Keratinocyte (primary cell): ENCODE measurements around the gene C11orf97. TPM values are rescaled to one million over a fixed set of nuclear protein-coding genes. Genes with fewer than 3 reads are reported as not detected.

Experiments
- DNase-seq: peaks from one replicate; pipeline ENCODE4 v3.0.0-alpha.2; 2011; ENCODE audit warnings: low read depth, missing footprints, low spot score
- FAIRE-seq: peaks from 2 replicates; lab custom pipeline; 2011; peaks lifted over from hg19 to GRCh38; lab: Jason Lieb, UNC
- H2AFZ ChIP-seq: 2 replicates; pipeline ENCODE4 v1.6.0; 2012; ENCODE audit warnings: low read length, control low read depth, inconsistent platforms; ENCODE audit not compliant: control insufficient read depth
- H3K27ac ChIP-seq: 2 replicates; pipeline ENCODE4 v1.5.1; 2011; ENCODE audit warnings: low read length; ENCODE audit not compliant: control insufficient read depth, insufficient read depth
- H3K27me3 ChIP-seq: 3 replicates; pipeline ENCODE4 v1.6.0; 2011; ENCODE audit warnings: low read length; ENCODE audit not compliant: control insufficient read depth, insufficient read depth; ENCODE audit errors: extremely low read depth
- H3K36me3 ChIP-seq, 2 experiments: 2 replicates in 1 of 2; 3 replicates in 1 of 2; pipeline ENCODE4 v1.5.1; 2011; ENCODE audit warnings: low read length in 2 of 2, mild to moderate bottlenecking in 1 of 2; ENCODE audit not compliant: control insufficient read depth in 2 of 2, insufficient read depth in 2 of 2; ENCODE audit errors: extremely low read depth in 1 of 2
- H3K4me1 ChIP-seq: 3 replicates; pipeline ENCODE4 v1.5.1; 2011; ENCODE audit warnings: low read length; ENCODE audit not compliant: control insufficient read depth, insufficient read depth; ENCODE audit errors: extremely low read depth
- H3K4me2 ChIP-seq: 3 replicates; pipeline ENCODE4 v1.6.0; 2011; ENCODE audit warnings: low read depth, low read length; ENCODE audit not compliant: control insufficient read depth, insufficient read depth; ENCODE audit errors: extremely low read depth
- H3K4me3 ChIP-seq, 3 experiments: fragments of 200-600 bp in 1 of 3; sonication (generic) in 1 of 3; 2 replicates in 2 of 3; 3 replicates in 1 of 3; pipeline ENCODE4 v1.5.1; 2011 to 2016; ENCODE audit warnings: low read length in 3 of 3, mild to moderate bottlenecking in 3 of 3, control low read depth in 2 of 3, inconsistent platforms in 1 of 3, low read depth in 1 of 3, mixed read lengths in 1 of 3, mixed run types in 1 of 3, moderate library complexity in 1 of 3; ENCODE audit not compliant: control insufficient read depth in 2 of 3, insufficient read depth in 2 of 3; ENCODE audit errors: extremely low read depth in 1 of 3
- H3K79me2 ChIP-seq: 2 replicates; pipeline ENCODE4 v1.6.0; 2012; ENCODE audit warnings: low read length; ENCODE audit not compliant: control insufficient read depth, insufficient read depth
- H3K9ac ChIP-seq: 3 replicates; pipeline ENCODE4 v1.6.0; 2011; ENCODE audit warnings: low read length; ENCODE audit not compliant: control insufficient read depth, insufficient read depth; ENCODE audit errors: extremely low read depth
- H3K9me1 ChIP-seq: 3 replicates; pipeline ENCODE4 v1.6.0; 2011; ENCODE audit warnings: low read length; ENCODE audit not compliant: control insufficient read depth, insufficient read depth; ENCODE audit errors: extremely low read depth
- H3K9me3 ChIP-seq: 2 replicates; pipeline ENCODE4 v1.5.1; 2012; ENCODE audit warnings: low read depth, low read length; ENCODE audit not compliant: control insufficient read depth
- H4K20me1 ChIP-seq: 3 replicates; pipeline ENCODE4 v1.6.0; 2011; ENCODE audit warnings: low read length; ENCODE audit not compliant: control insufficient read depth, insufficient read depth; ENCODE audit errors: extremely low read depth
- CTCF ChIP-seq, 3 experiments: IDR thresholded peaks in 1 of 3; conservative IDR thresholded peaks in 1 of 3; optimal IDR thresholded peaks in 1 of 3; 2 replicates in 2 of 3; 3 replicates in 1 of 3; pipeline versions ENCODE3 to v1.5.1; 2011; ENCODE audit warnings: low read length in 3 of 3, mild to moderate bottlenecking in 3 of 3, moderate library complexity in 2 of 3, control low read depth in 1 of 3, inconsistent platforms in 1 of 3; ENCODE audit not compliant: insufficient read depth in 2 of 3; ENCODE audit errors: extremely low read depth in 1 of 3
- EZH2 ChIP-seq: IDR thresholded peaks from one replicate; pipeline ENCODE4 v1.6.1; 2012; ENCODE audit warnings: inconsistent platforms, mild to moderate bottlenecking, low read length, moderate library complexity
- dilution Hi-C: fragments of 300-500 bp; cut with MboI; formaldehyde crosslinking; loops from one replicate; pipeline ENCODE4 v1.7.0; 2020; ENCODE audit warnings: low sequenced_read_pairs; ENCODE audit not compliant: extremely low pct_ligation_motif_present
- polyA plus RNA-seq, 5 experiments: library from polyadenylated mRNA; depleted of rRNA in 3 of 5; stranded (reverse) in 3 of 5; stranded (forward) in 1 of 5; unstranded in 1 of 5; fragments of >200 nt; gene quantifications; 1 replicate in 1 of 5; 2 replicates in 3 of 5; 3 replicates in 1 of 5; pipeline versions ENCODE4 v1.2.1 to v1.2.3, GENCODE V29; 2011 to 2012; ENCODE audit warnings: missing spikeins in 2 of 5, low read depth in 1 of 5, low replicate concordance in 1 of 5

C11orf97 gene
- polyA plus RNA-seq, 1 donor (not counting 4 experiments of a cell fraction or from before 2014, with no cell fraction given) = not detected

GRCh38 chr11:94521684-94522083, 9.4 kb downstream of the C11orf97 start:
- TF ChIP-seq EZH2 = no peak
- peak; percentile 33 to 58 (median 39) for TF ChIP-seq CTCF (optimal IDR thresholded peaks at IDR 0.05 in 1 of 3, IDR thresholded peaks at IDR 0.05 in 1 of 3, conservative IDR thresholded peaks at IDR 0.05 in 1 of 3; ENCODE audit: extremely low read depth in 1 of 3, insufficient read depth in 2 of 3, low read length in 3 of 3)

DNA sequence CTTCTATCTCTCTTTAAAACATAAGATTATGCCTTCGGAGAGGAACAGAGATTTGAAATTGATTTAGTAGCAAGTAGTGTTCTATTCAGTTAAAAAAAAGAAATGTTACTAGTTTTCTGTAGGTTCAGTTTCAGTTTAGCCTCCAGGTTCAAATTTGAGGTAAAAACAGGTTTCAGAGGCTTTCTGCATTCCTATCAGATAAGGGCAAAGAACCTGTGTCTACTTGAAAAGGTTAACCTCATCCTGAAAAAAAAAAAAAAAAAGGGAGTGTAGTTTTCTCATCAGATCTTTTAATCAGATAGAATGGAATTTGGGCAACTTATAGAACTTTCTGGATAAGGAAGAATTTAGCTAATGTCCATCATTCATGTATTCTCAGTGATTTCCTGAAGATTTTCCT, 12.1 kb downstream of the C11orf97 start:
- no peak overlapping the region for H3K4me3 ChIP-seq
- H3K9me3 ChIP-seq = no peaks in the 10 kb centered on the region
- no peak overlapping the region for H3K4me2 ChIP-seq
- H4K20me1 ChIP-seq = no peaks in the 10 kb centered on the region
- H3K27me3 ChIP-seq = no peaks in the 10 kb centered on the region
- dilution Hi-C loops = no loop called here
- no peaks in the 10 kb centered on the region for H3K36me3 ChIP-seq
- no peak overlapping the region for H3K9ac ChIP-seq
- no peak overlapping the region for H2AFZ ChIP-seq
- H3K4me1 ChIP-seq = peaks cover 23% of the 10 kb centered on the region
- H3K79me2 ChIP-seq = no peaks in the 10 kb centered on the region
- no peak overlapping the region for H3K27ac ChIP-seq
- DNase-seq (no peak), FAIRE-seq (no peak)
- no peaks in the 10 kb centered on the region for H3K9me1 ChIP-seq
- TF ChIP-seq EZH2 (no peak), CTCF (optimal IDR thresholded peaks at IDR 0.05 in 1 of 3, IDR thresholded peaks at IDR 0.05 in 1 of 3, conservative IDR thresholded peaks at IDR 0.05 in 1 of 3; ENCODE audit: extremely low read depth in 1 of 3, insufficient read depth in 2 of 3, low read length in 3 of 3) (no peak)

More at GRCh38 chr11:94521684-94522083, 9.4 kb downstream of the C11orf97 start:
- Histone ChIP-seq H4K20me1 (no peaks in the 10 kb centered on the region), H3K4me3 (no peak overlapping the region), H3K4me2 (no peak overlapping the region), H3K27ac (no peak overlapping the region), H3K9me3 (no peaks in the 10 kb centered on the region), H3K27me3 (no peaks in the 10 kb centered on the region), H2AFZ (no peak overlapping the region), H3K9ac (no peak overlapping the region), H3K9me1 (no peaks in the 10 kb centered on the region), H3K4me1 (peaks cover 21% of the 10 kb centered on the region), H3K36me3 (no peaks in the 10 kb centered on the region), H3K79me2 (no peaks in the 10 kb centered on the region)
- FAIRE-seq (peak; percentile 34), DNase-seq (no peak)
- dilution Hi-C loops = no loop called here
